SU-DHL-6 (cell line): Measurements from ENCODE around the gene FBXW7.

Source experiments
- H2AFZ ChIP-seq: fragments of 200-600 bp; sonication (generic); 2 replicates; pipeline ENCODE4 v1.6.1; 2014; ENCODE audit warnings: low read depth, mild to moderate bottlenecking, moderate library complexity, mixed read lengths, antibody characterized with exemption, low read length; ENCODE audit not compliant: severe bottlenecking
- H3F3A ChIP-seq: fragments of 200-600 bp; shearing (Covaris generic); 2 replicates; pipeline ENCODE4 v1.6.0; 2016; ENCODE audit warnings: antibody characterized with exemption, mild to moderate bottlenecking; ENCODE audit not compliant: insufficient read depth
- H3K27ac ChIP-seq: fragments of 200-600 bp; sonication (generic); 2 replicates; pipeline ENCODE4 v1.5.1; 2016; ENCODE audit warnings: low read depth, mild to moderate bottlenecking, low read length, moderate library complexity, mixed read lengths
- H3K27me3 ChIP-seq: fragments of 200-600 bp; sonication (generic), shearing (Covaris generic); 2 replicates; pipeline ENCODE4 v1.6.0; 2014; ENCODE audit warnings: mild to moderate bottlenecking, low read length
- H3K36me3 ChIP-seq: fragments of 200-600 bp; sonication (generic); 2 replicates; pipeline ENCODE4 v1.6.1; 2014; ENCODE audit warnings: mild to moderate bottlenecking, low read length, mixed read lengths
- H3K4me2 ChIP-seq: fragments of 300-600, 200-600 bp; shearing (Covaris generic), sonication (generic); 2 replicates; pipeline ENCODE4 v1.6.0; 2014; ENCODE audit warnings: low read length, low read depth, mild to moderate bottlenecking; ENCODE audit not compliant: poor library complexity, severe bottlenecking
- H3K4me3 ChIP-seq: fragments of 200-600 bp; sonication (generic); 2 replicates; pipeline ENCODE4 v1.5.1; 2014; ENCODE audit warnings: antibody characterized with exemption, low read length, mild to moderate bottlenecking, mixed read lengths; ENCODE audit not compliant: insufficient read depth, poor library complexity, severe bottlenecking
- H3K79me2 ChIP-seq: fragments of 200-600 bp; sonication (generic); 2 replicates; pipeline ENCODE4 v1.6.1; 2014; ENCODE audit warnings: mild to moderate bottlenecking, low read length, moderate library complexity; ENCODE audit not compliant: insufficient read depth
- H3K9ac ChIP-seq: fragments of 200-600 bp; sonication (generic); 2 replicates; pipeline ENCODE4 v1.7.0; 2014; ENCODE audit warnings: mild to moderate bottlenecking, low read length
- H3K9me2 ChIP-seq: fragments of 200-600 bp; sonication (generic); replicated peaks from 2 replicates; pipeline ENCODE4 v1.6.1; 2014; ENCODE audit warnings: low read length; ENCODE audit not compliant: insufficient read depth
- H3K9me3 ChIP-seq: fragments of 200-600 bp; sonication (generic); 2 replicates; pipeline ENCODE4 v1.6.1; 2014; ENCODE audit warnings: low read length, mixed read lengths; ENCODE audit not compliant: insufficient read depth
- H4K20me1 ChIP-seq: fragments of 200-600 bp; sonication (generic); 2 replicates; pipeline ENCODE4 v1.6.1; 2014; ENCODE audit warnings: low read depth, mild to moderate bottlenecking, antibody characterized with exemption, low read length, moderate library complexity, mixed read lengths
- EZH2phosphoT487 ChIP-seq: fragments of 200-600 bp; sonication (generic), shearing (Covaris generic); conservative IDR thresholded peaks from 2 replicates; pipeline ENCODE4 v1.6.1; 2018; ENCODE audit warnings: mild to moderate bottlenecking, antibody characterized with exemption, low read length, moderate library complexity, mixed read lengths
- TF ChIP-seq, protein P1 (sequence below): fragments of 200-600 bp; sonication (generic); IDR thresholded peaks from one replicate; pipeline ENCODE4 v1.5.1; 2017; ENCODE audit warnings: antibody characterized with exemption, mild to moderate bottlenecking, low read length, moderate library complexity; ENCODE audit not compliant: insufficient read depth, poor library complexity, severe bottlenecking

Gene FBXW7

GRCh38 chr4:152344001-152344400 is 191.9 kb downstream of the FBXW7 start:
- peaks cover 2% of the 10 kb centered on the region; the same call in 1 of the 2 replicates for H3F3A ChIP-seq
- H3K9ac ChIP-seq, result no peak overlapping the region
- no peak for TF ChIP-seq EZH2phosphoT487
- TF ChIP-seq, protein P1, sequence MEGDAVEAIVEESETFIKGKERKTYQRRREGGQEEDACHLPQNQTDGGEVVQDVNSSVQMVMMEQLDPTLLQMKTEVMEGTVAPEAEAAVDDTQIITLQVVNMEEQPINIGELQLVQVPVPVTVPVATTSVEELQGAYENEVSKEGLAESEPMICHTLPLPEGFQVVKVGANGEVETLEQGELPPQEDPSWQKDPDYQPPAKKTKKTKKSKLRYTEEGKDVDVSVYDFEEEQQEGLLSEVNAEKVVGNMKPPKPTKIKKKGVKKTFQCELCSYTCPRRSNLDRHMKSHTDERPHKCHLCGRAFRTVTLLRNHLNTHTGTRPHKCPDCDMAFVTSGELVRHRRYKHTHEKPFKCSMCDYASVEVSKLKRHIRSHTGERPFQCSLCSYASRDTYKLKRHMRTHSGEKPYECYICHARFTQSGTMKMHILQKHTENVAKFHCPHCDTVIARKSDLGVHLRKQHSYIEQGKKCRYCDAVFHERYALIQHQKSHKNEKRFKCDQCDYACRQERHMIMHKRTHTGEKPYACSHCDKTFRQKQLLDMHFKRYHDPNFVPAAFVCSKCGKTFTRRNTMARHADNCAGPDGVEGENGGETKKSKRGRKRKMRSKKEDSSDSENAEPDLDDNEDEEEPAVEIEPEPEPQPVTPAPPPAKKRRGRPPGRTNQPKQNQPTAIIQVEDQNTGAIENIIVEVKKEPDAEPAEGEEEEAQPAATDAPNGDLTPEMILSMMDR, result no peak
- no peak overlapping the region for H3K27ac ChIP-seq
- no peaks in the 10 kb centered on the region for H3K9me2 ChIP-seq
- no peaks in the 10 kb centered on the region for H4K20me1 ChIP-seq
- no peak overlapping the region for H3K4me2 ChIP-seq
- no peak overlapping the region for H3K4me3 ChIP-seq
- no peaks in the 10 kb centered on the region for H3K9me3 ChIP-seq
- no peak overlapping the region for H2AFZ ChIP-seq
- no peaks in the 10 kb centered on the region for H3K27me3 ChIP-seq
- no peaks in the 10 kb centered on the region for H3K79me2 ChIP-seq
- H3K36me3 ChIP-seq, result peaks cover 23% of the 10 kb centered on the region

- Histone ChIP-seq H3K27ac (no peak overlapping the region), H2AFZ (no peak overlapping the region), H3K9ac (no peak overlapping the region), H3K4me3 (no peak overlapping the region), H3K9me2 (no peaks in the 10 kb centered on the region), H3K9me3 (no peaks in the 10 kb centered on the region), H3F3A (no peaks in the 10 kb centered on the region), H3K27me3 (no peaks in the 10 kb centered on the region), H3K79me2 (no peaks in the 10 kb centered on the region), H4K20me1 (no peaks in the 10 kb centered on the region), H3K4me2 (no peak overlapping the region), H3K36me3 (peaks cover 24% of the 10 kb centered on the region)
- TF ChIP-seq, protein P1, result no peak
- no peak for TF ChIP-seq EZH2phosphoT487
Measured at GRCh38 chr4:152342293-152342692, 193.6 kb downstream of the FBXW7 start.

DNA sequence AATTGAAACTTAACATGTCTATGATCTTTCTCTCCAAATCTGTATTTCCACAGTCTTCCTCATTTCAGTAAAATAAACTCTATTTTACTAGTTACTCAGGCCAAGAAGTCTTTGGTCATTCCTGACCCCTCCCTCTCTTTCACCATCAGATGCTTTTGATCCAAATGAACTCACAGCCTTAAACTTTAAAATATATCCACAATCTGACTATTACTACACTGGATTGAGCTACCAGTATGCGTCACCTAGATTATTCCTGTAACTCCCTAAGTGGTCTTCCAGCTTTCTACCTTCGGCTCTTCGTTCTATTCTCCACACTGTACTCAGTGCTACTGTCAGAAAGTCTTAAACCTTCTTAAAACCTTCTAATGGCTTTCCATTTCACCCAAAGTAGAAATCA is 195.1 kb downstream of the FBXW7 start:
- no peaks in the 10 kb centered on the region for H3K9me3 ChIP-seq
- H3K9me2 ChIP-seq, result no peaks in the 10 kb centered on the region
- no peak overlapping the region for H3K4me3 ChIP-seq
- no peak overlapping the region for H2AFZ ChIP-seq
- H3K79me2 ChIP-seq, result no peaks in the 10 kb centered on the region
- no peaks in the 10 kb centered on the region for H4K20me1 ChIP-seq
- no peak overlapping the region for H3K27ac ChIP-seq
- H3K27me3 ChIP-seq, result no peaks in the 10 kb centered on the region
- no peak overlapping the region for H3K4me2 ChIP-seq
- no peaks in the 10 kb centered on the region for H3F3A ChIP-seq
- H3K36me3 ChIP-seq, result peaks cover 23% of the 10 kb centered on the region; the same call in 1 of the 2 replicates
- TF ChIP-seq, protein P1, result no peak
- TF ChIP-seq EZH2phosphoT487, result no peak
- no peak overlapping the region for H3K9ac ChIP-seq
